ENCODE data around the gene SDK2. TPM values are rescaled to one million over a fixed set of nuclear protein-coding genes. Genes with fewer than 3 reads are reported as not detected.

Gene SDK2
- total RNA-seq, 1 donor from 2014 or later: 11.2 TPM

DNA sequence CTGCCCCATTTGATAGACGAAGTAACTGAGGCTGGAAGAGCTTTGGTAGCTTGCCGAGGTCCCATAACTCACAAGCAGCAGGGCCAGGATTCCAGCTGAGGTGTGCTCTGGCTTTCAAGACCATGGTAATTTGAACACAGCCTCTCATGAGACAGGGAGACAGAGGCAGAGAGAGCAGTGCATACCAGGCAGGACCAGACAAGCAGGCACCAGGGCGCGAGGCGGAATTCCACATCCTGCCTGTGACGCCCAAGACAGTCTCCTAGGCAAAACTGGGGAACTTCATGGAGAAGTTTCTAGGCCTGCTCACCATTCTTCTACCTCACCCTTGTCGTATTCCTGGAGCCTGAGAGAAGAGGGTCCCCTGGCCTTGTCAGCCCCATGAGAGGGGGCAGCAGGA is 19.2 kb downstream of the SDK2 start:
- H3K36me3 ChIP-seq (ENCODE audit: insufficient read depth, low read length): no peaks in the 10 kb centered on the region
- H3K4me1 Mint-ChIP-seq (ENCODE audit: low read depth, unreplicated experiment): peaks cover 17% of the 10 kb centered on the region
- no peak for DNase-seq (ENCODE audit: low read depth)
- H3K4me1 ChIP-seq (ENCODE audit: insufficient read depth, low read length): no peaks in the 10 kb centered on the region
- H3K27me3 Mint-ChIP-seq (ENCODE audit: low read depth, unreplicated experiment): peaks cover 3% of the 10 kb centered on the region
- no peaks in the 10 kb centered on the region for H3K79me2 ChIP-seq (ENCODE audit: insufficient read depth, low read length)
- H3K4me3 ChIP-seq (ENCODE audit: insufficient read depth, low read depth, low read length): no peak overlapping the region
- H3K4me3 Mint-ChIP-seq (ENCODE audit: unreplicated experiment): no peak overlapping the region
- FAIRE-seq: no peak
- no peak overlapping the region for H3K27ac Mint-ChIP-seq (ENCODE audit: unreplicated experiment)
- no peaks in the 10 kb centered on the region for H3K27me3 ChIP-seq (ENCODE audit: insufficient read depth, low read length)
- no peak for TF ChIP-seq EZH2 (IDR thresholded peaks at IDR 0.05; ENCODE audit: insufficient read depth, low read length)
- TF ChIP-seq, protein P1, sequence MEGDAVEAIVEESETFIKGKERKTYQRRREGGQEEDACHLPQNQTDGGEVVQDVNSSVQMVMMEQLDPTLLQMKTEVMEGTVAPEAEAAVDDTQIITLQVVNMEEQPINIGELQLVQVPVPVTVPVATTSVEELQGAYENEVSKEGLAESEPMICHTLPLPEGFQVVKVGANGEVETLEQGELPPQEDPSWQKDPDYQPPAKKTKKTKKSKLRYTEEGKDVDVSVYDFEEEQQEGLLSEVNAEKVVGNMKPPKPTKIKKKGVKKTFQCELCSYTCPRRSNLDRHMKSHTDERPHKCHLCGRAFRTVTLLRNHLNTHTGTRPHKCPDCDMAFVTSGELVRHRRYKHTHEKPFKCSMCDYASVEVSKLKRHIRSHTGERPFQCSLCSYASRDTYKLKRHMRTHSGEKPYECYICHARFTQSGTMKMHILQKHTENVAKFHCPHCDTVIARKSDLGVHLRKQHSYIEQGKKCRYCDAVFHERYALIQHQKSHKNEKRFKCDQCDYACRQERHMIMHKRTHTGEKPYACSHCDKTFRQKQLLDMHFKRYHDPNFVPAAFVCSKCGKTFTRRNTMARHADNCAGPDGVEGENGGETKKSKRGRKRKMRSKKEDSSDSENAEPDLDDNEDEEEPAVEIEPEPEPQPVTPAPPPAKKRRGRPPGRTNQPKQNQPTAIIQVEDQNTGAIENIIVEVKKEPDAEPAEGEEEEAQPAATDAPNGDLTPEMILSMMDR (IDR thresholded peaks at IDR 0.05; ENCODE audit: insufficient read depth, low read depth, low read length): no peak
- H4K20me1 ChIP-seq (ENCODE audit: insufficient read depth, low read length): no peaks in the 10 kb centered on the region
- peaks cover 4% of the 10 kb centered on the region for H3K36me3 Mint-ChIP-seq (ENCODE audit: low read depth, unreplicated experiment)
- no peak overlapping the region for H3K9ac ChIP-seq (ENCODE audit: low read length)
- H3K4me2 ChIP-seq (ENCODE audit: low read length): no peak overlapping the region
- H3K27ac ChIP-seq (ENCODE audit: low read depth, low read length): no peak overlapping the region
- no peaks in the 10 kb centered on the region for H3K9me3 Mint-ChIP-seq (ENCODE audit: unreplicated experiment)
- no peaks in the 10 kb centered on the region for H3K9me3 ChIP-seq (ENCODE audit: insufficient read depth, low read depth, low read length)
- no peak overlapping the region for H2AFZ ChIP-seq (ENCODE audit: low read depth, low read length)

DNA sequence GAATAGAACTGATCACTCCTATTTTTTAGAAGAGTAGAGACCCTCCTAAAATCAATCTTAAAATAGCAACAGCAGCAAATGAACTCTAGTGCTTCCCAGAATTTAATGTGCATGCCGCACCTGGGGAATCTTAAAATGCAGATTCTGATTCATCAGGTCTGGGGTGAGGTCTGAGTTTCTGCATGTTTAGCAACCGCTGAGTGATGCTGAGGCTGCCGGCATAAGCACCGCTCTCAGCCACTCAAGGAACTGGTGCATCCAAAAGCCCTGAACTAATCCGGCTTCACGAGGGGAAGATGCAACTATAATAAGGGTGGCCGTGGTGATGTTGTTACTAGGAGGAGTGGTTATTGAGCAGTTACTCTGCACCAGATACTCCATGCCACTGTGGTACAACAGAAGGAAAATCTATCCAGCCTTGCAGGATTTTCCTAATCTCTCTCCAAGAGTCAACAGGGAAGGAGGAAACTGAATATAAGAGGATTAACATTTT is 19.7 kb downstream of the SDK2 start:
- no peaks in the 10 kb centered on the region for H3K9me3 ChIP-seq (ENCODE audit: insufficient read depth, low read depth, low read length)
- peaks cover 17% of the 10 kb centered on the region for H3K4me1 Mint-ChIP-seq (ENCODE audit: low read depth, unreplicated experiment)
- no peaks in the 10 kb centered on the region for H3K4me1 ChIP-seq (ENCODE audit: insufficient read depth, low read length)
- no peak overlapping the region for H3K4me3 Mint-ChIP-seq (ENCODE audit: unreplicated experiment)
- H3K27ac Mint-ChIP-seq (ENCODE audit: unreplicated experiment): no peak overlapping the region
- H3K9ac ChIP-seq (ENCODE audit: low read length): no peak overlapping the region
- H3K27ac ChIP-seq (ENCODE audit: low read depth, low read length): no peak overlapping the region
- H3K4me3 ChIP-seq (ENCODE audit: insufficient read depth, low read depth, low read length): no peak overlapping the region
- FAIRE-seq (no peak), DNase-seq (ENCODE audit: low read depth) (no peak)
- peaks cover 3% of the 10 kb centered on the region for H3K27me3 Mint-ChIP-seq (ENCODE audit: low read depth, unreplicated experiment)
- TF ChIP-seq, protein P1 (IDR thresholded peaks at IDR 0.05; ENCODE audit: insufficient read depth, low read depth, low read length): no peak
- no peak for TF ChIP-seq EZH2 (IDR thresholded peaks at IDR 0.05; ENCODE audit: insufficient read depth, low read length)
- no peak overlapping the region for H3K4me2 ChIP-seq (ENCODE audit: low read length)
- peaks cover 4% of the 10 kb centered on the region for H3K36me3 Mint-ChIP-seq (ENCODE audit: low read depth, unreplicated experiment)
- no peaks in the 10 kb centered on the region for H4K20me1 ChIP-seq (ENCODE audit: insufficient read depth, low read length)
- H3K36me3 ChIP-seq (ENCODE audit: insufficient read depth, low read length): no peaks in the 10 kb centered on the region
- no peaks in the 10 kb centered on the region for H3K27me3 ChIP-seq (ENCODE audit: insufficient read depth, low read length)
- H2AFZ ChIP-seq (ENCODE audit: low read depth, low read length): no peak overlapping the region
- no peaks in the 10 kb centered on the region for H3K9me3 Mint-ChIP-seq (ENCODE audit: unreplicated experiment)
- no peaks in the 10 kb centered on the region for H3K79me2 ChIP-seq (ENCODE audit: insufficient read depth, low read length)

DNA sequence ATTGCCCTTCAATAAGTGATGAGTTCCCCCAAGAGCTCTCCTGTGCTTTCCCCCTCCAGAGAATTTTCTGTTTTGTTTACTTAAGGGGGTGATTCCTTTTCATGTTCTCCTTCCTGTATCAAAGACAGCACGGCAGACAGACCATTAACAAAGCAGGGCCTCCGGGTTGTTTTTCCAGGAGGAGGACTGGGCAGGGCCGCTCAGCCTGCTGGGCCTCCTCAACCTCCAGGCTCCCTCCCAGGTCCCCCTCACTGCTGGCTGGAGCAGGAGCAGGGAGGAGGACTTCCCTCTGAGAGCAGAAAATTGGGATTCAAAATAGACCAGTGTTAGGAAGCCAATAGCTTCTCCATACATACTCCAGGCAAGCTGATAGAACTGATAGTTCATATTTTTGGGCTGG is 20.4 kb downstream of the SDK2 start:
- no peak for DNase-seq (ENCODE audit: low read depth)
- H3K36me3 Mint-ChIP-seq (ENCODE audit: low read depth, unreplicated experiment): peaks cover 2% of the 10 kb centered on the region

More for the DNA sequence above, 20.4 kb downstream of the SDK2 start:
- H3K36me3 ChIP-seq (ENCODE audit: insufficient read depth, low read length): no peaks in the 10 kb centered on the region
- Mint-ChIP-seq H3K4me1 (ENCODE audit: low read depth, unreplicated experiment) (peaks cover 17% of the 10 kb centered on the region), H3K27ac (ENCODE audit: unreplicated experiment) (no peak overlapping the region), H3K9me3 (ENCODE audit: unreplicated experiment) (no peaks in the 10 kb centered on the region), H3K4me3 (ENCODE audit: unreplicated experiment) (no peak overlapping the region), H3K27me3 (ENCODE audit: low read depth, unreplicated experiment) (peaks cover 3% of the 10 kb centered on the region)
- H3K79me2 ChIP-seq (ENCODE audit: insufficient read depth, low read length): no peaks in the 10 kb centered on the region
- H3K9me3 ChIP-seq (ENCODE audit: insufficient read depth, low read depth, low read length): no peaks in the 10 kb centered on the region
- no peak overlapping the region for H3K4me3 ChIP-seq (ENCODE audit: insufficient read depth, low read depth, low read length)
- H3K9ac ChIP-seq (ENCODE audit: low read length): no peak overlapping the region
- no peak overlapping the region for H3K4me2 ChIP-seq (ENCODE audit: low read length)
- no peak overlapping the region for H2AFZ ChIP-seq (ENCODE audit: low read depth, low read length)
- no peaks in the 10 kb centered on the region for H4K20me1 ChIP-seq (ENCODE audit: insufficient read depth, low read length)
- no peak for FAIRE-seq
- TF ChIP-seq, protein P1 (IDR thresholded peaks at IDR 0.05; ENCODE audit: insufficient read depth, low read depth, low read length): no peak
- TF ChIP-seq EZH2 (IDR thresholded peaks at IDR 0.05; ENCODE audit: insufficient read depth, low read length): no peak
- no peaks in the 10 kb centered on the region for H3K4me1 ChIP-seq (ENCODE audit: insufficient read depth, low read length)
- H3K27ac ChIP-seq (ENCODE audit: low read depth, low read length): no peak overlapping the region
- no peaks in the 10 kb centered on the region for H3K27me3 ChIP-seq (ENCODE audit: insufficient read depth, low read length)
